ENCODE results near the gene AKR1E2.
"Not testable (repeated sequence)": the region's sequence is repeated elsewhere in the genome, so short reads cannot be mapped to it uniquely, and the experiment has no call there.

Gene AKR1E2

GRCh38 chr10:4810092-4810491 is 15.9 kb upstream of the AKR1E2 start:
- in situ Hi-C loops (cut with MboI; ENCODE audit: low pct_unique_long_range_greater_than_20kb, low sequenced_read_pairs): no loop called here

GRCh38 chr10:4812046-4812445 is 14.0 kb upstream of the AKR1E2 start:
- DNase-seq: no peak
- in situ Hi-C loops (cut with MboI; ENCODE audit: low pct_unique_long_range_greater_than_20kb, low sequenced_read_pairs): no loop called here

More at GRCh38 chr10:4810092-4810491, 15.9 kb upstream of the AKR1E2 start:
- DNase-seq: no peak

GRCh38 chr10:4813023-4813422 is 13.0 kb upstream of the AKR1E2 start:
- no peak for DNase-seq
- in situ Hi-C loops (cut with MboI; ENCODE audit: low pct_unique_long_range_greater_than_20kb, low sequenced_read_pairs): no loop called here

- DNase-seq: no peak
- in situ Hi-C loops (cut with MboI; ENCODE audit: low pct_unique_long_range_greater_than_20kb, low sequenced_read_pairs): no loop called here
These were observed 12.5 kb upstream of the AKR1E2 start for GRCh38 chr10:4813496-4813895.

- in situ Hi-C loops (cut with MboI; ENCODE audit: low pct_unique_long_range_greater_than_20kb, low sequenced_read_pairs): not testable (repeated sequence)
- DNase-seq: peak; percentile 8
These were observed 10.3 kb upstream of the AKR1E2 start for GRCh38 chr10:4815646-4816180.

GRCh38 chr10:4816966-4817365 is 9.0 kb upstream of the AKR1E2 start:
- in situ Hi-C loops (cut with MboI; ENCODE audit: low pct_unique_long_range_greater_than_20kb, low sequenced_read_pairs): no loop called here
- DNase-seq: no peak

GRCh38 chr10:4819067-4819466 is 6.9 kb upstream of the AKR1E2 start:
- in situ Hi-C loops (cut with MboI; ENCODE audit: low pct_unique_long_range_greater_than_20kb, low sequenced_read_pairs): no loop called here
- no peak for DNase-seq

- DNase-seq: peak; percentile 16
- in situ Hi-C loops (cut with MboI; ENCODE audit: low pct_unique_long_range_greater_than_20kb, low sequenced_read_pairs): no loop called here
These were observed 6.3 kb upstream of the AKR1E2 start for GRCh38 chr10:4819707-4820106.

GRCh38 chr10:4820804-4821401 is 5.1 kb upstream of the AKR1E2 start:
- no peak for DNase-seq
- in situ Hi-C loops (cut with MboI; ENCODE audit: low pct_unique_long_range_greater_than_20kb, low sequenced_read_pairs): no loop called here

- in situ Hi-C loops (cut with MboI; ENCODE audit: low pct_unique_long_range_greater_than_20kb, low sequenced_read_pairs): no loop called here
- no peak for DNase-seq
These were observed 3.8 kb upstream of the AKR1E2 start for GRCh38 chr10:4822208-4822607.

- no peak for DNase-seq
- in situ Hi-C loops (cut with MboI; ENCODE audit: low pct_unique_long_range_greater_than_20kb, low sequenced_read_pairs): loop anchor here (25.0 kb wide), 2 partner anchors 562 to 787 kb away; no protein-coding TSS in a partner anchor
These were observed 1.2 kb upstream of the AKR1E2 start for GRCh38 chr10:4824791-4825310.

GRCh38 chr10:4825456-4825867 is 545 bp upstream of the AKR1E2 start:
- no peak for DNase-seq
- in situ Hi-C loops (cut with MboI; ENCODE audit: low pct_unique_long_range_greater_than_20kb, low sequenced_read_pairs): loop anchor here (25.0 kb wide), 2 partner anchors 562 to 787 kb away; no protein-coding TSS in a partner anchor

GRCh38 chr10:4826792-4827324 is 851 bp downstream of the AKR1E2 start:
- in situ Hi-C loops (cut with MboI; ENCODE audit: low pct_unique_long_range_greater_than_20kb, low sequenced_read_pairs): loop anchor here (25.0 kb wide), 2 partner anchors 560 to 785 kb away; no protein-coding TSS in a partner anchor
- DNase-seq: no peak

GRCh38 chr10:4828005-4828404 is 2.0 kb downstream of the AKR1E2 start:
- in situ Hi-C loops (cut with MboI; ENCODE audit: low pct_unique_long_range_greater_than_20kb, low sequenced_read_pairs): loop anchor here (25.0 kb wide), 2 partner anchors 559 to 784 kb away; no protein-coding TSS in a partner anchor
- DNase-seq: no peak

- DNase-seq: no peak
- in situ Hi-C loops (cut with MboI; ENCODE audit: low pct_unique_long_range_greater_than_20kb, low sequenced_read_pairs): loop anchor here (25.0 kb wide), 2 partner anchors 557 to 782 kb away; no protein-coding TSS in a partner anchor
These were observed 4.5 kb downstream of the AKR1E2 start for GRCh38 chr10:4830551-4830950.

GRCh38 chr10:4831091-4831490 is 5.1 kb downstream of the AKR1E2 start:
- no peak for DNase-seq
- in situ Hi-C loops (cut with MboI; ENCODE audit: low pct_unique_long_range_greater_than_20kb, low sequenced_read_pairs): loop anchor here (25.0 kb wide), 2 partner anchors 556 to 781 kb away; no protein-coding TSS in a partner anchor

GRCh38 chr10:4833286-4833685 is 7.3 kb downstream of the AKR1E2 start:
- DNase-seq: no peak
- in situ Hi-C loops (cut with MboI; ENCODE audit: low pct_unique_long_range_greater_than_20kb, low sequenced_read_pairs): loop anchor here (25.0 kb wide), 2 partner anchors 554 to 779 kb away; no protein-coding TSS in a partner anchor

- DNase-seq: no peak
- in situ Hi-C loops (cut with MboI; ENCODE audit: low pct_unique_long_range_greater_than_20kb, low sequenced_read_pairs): loop anchor here (25.0 kb wide), 2 partner anchors 552 to 777 kb away; no protein-coding TSS in a partner anchor
These were observed 8.9 kb downstream of the AKR1E2 start for GRCh38 chr10:4834898-4835405.

GRCh38 chr10:4835494-4835918 is 9.5 kb downstream of the AKR1E2 start:
- no peak for DNase-seq
- in situ Hi-C loops (cut with MboI; ENCODE audit: low pct_unique_long_range_greater_than_20kb, low sequenced_read_pairs): loop anchor here (25.0 kb wide), 2 partner anchors 552 to 777 kb away; no protein-coding TSS in a partner anchor
